K562 (cell line): ENCODE data around the gene ZBTB48. TPM values are rescaled to one million over a fixed set of nuclear protein-coding genes. Genes with fewer than 3 reads are reported as not detected.

Source experiments
- CBX2 ChIP-seq: fragments of 200-600 bp; sonication (generic); IDR thresholded peaks from one replicate; pipeline ENCODE4 v1.6.1; 2012; ENCODE audit warnings: mild to moderate bottlenecking, low read length, inconsistent platforms; ENCODE audit not compliant: insufficient read depth, poor library complexity, severe bottlenecking
- CHD1 ChIP-seq: fragments of 200-600 bp; sonication (generic); IDR thresholded peaks from one replicate; pipeline ENCODE4 v1.6.1; 2012; ENCODE audit warnings: mild to moderate bottlenecking, moderate library complexity, low read length, inconsistent platforms
- E2F4 ChIP-seq: sonication (generic); formaldehyde crosslinking; IDR thresholded peaks from 2 replicates; pipeline ENCODE4 v1.8.0; 2022; ENCODE audit warnings: mild to moderate bottlenecking, low read depth, missing genetic modification reagents
- HNRNPH1 ChIP-seq: fragments of 200-400 bp; formaldehyde crosslinking; optimal IDR thresholded peaks from 2 replicates; pipeline ENCODE3; 2017; ENCODE audit warnings: low read depth, mild to moderate bottlenecking, low read length, moderate library complexity
- NFIC ChIP-seq: fragments of 450-650 bp; IDR thresholded peaks from 2 replicates; pipeline ENCODE4 v1.6.1; 2017; ENCODE audit warnings: mild to moderate bottlenecking, inconsistent platforms
- NR3C1 ChIP-seq: sonication (generic); formaldehyde crosslinking; IDR thresholded peaks from 2 replicates; pipeline ENCODE4 v1.8.1; 2022; ENCODE audit warnings: missing genetic modification reagents
- ZFP36 ChIP-seq: fragments of 150-350 bp; IDR thresholded peaks from 2 replicates; pipeline ENCODE4 v1.6.1; 2018; ENCODE audit warnings: low read length, low read depth; ENCODE audit not compliant: partially characterized antibody
- ZNF121 ChIP-seq: sonication (generic); formaldehyde crosslinking; conservative IDR thresholded peaks from 2 replicates; pipeline ENCODE4 v1.8.0; 2022; ENCODE audit warnings: missing genetic modification reagents
- ZNF3 ChIP-seq: fragments of 250-450 bp; sonication (Bioruptor Pico); IDR thresholded peaks from 2 replicates; pipeline ENCODE4 v1.5.0; 2021; ENCODE audit warnings: mild to moderate bottlenecking, moderate library complexity
- ZNF407 ChIP-seq: fragments of 450-650 bp; IDR thresholded peaks from 2 replicates; pipeline ENCODE4 v1.6.1; 2016; ENCODE audit warnings: low read depth
- ZNF436 ChIP-seq: fragments of 250-450, 450-650 bp; sonication (Bioruptor Pico); formaldehyde crosslinking; IDR thresholded peaks from 2 replicates; pipeline ENCODE4 v1.7.0; 2020; ENCODE audit warnings: mild to moderate bottlenecking
- ZNF444 ChIP-seq: fragments of 250-450 bp; sonication (Bioruptor Pico); IDR thresholded peaks from 2 replicates; pipeline ENCODE4 v1.4.0; 2020; ENCODE audit warnings: mild to moderate bottlenecking, moderate library complexity
- ZNF449 ChIP-seq: fragments of 250-450 bp; sonication (Bioruptor Pico); IDR thresholded peaks from 2 replicates; pipeline ENCODE4 v1.8.0; 2022; ENCODE audit warnings: moderate library complexity, mild to moderate bottlenecking, inconsistent platforms
- ZNF586 ChIP-seq: fragments of 450-650 bp; formaldehyde crosslinking; conservative IDR thresholded peaks from 2 replicates; pipeline ENCODE4 v1.4.0; 2020; ENCODE audit warnings: mild to moderate bottlenecking, moderate library complexity
- polyA plus RNA-seq, 8 experiments: library from polyadenylated mRNA; depleted of rRNA in 4 of 8; stranded (reverse) in 5 of 8; unstranded in 3 of 8; fragments of >200 nt; fragmentation: Nextera tagmentation in 2 of 8; fragmentation: Illumina TruSeq in 1 of 8; extraction: Ambion mirVana in 2 of 8; extraction: Trizol in 1 of 8; gene quantifications; 2 replicates each; pipeline versions ENCODE4 v1.2.1 to v1.2.3, GENCODE V29; 2011 to 2014; ENCODE audit warnings: inconsistent platforms in 1 of 8, missing spikeins in 1 of 8
- total RNA-seq, 7 experiments: library from RNA; depleted of rRNA in 6 of 7; stranded (reverse); fragments of >200 nt in 6 of 7; fragmentation: Illumina TruSeq in 2 of 7; extraction: Trizol in 2 of 7; gene quantifications; 2 replicates each; pipeline versions ENCODE4 v1.2.1 to v1.2.3, GENCODE V29; 2011 to 2021; ENCODE audit warnings: low replicate concordance in 1 of 7
- TF ChIP-seq, protein P1 (sequence below): fragments of 450-650 bp; IDR thresholded peaks from 2 replicates; pipeline ENCODE4 v1.6.1; 2016; ENCODE audit warnings: borderline replicate concordance

The ZBTB48 gene
- total and polyA plus RNA-seq, 9 of the 15 experiments (the other 6 are each of a cell fraction or from before 2014, with no cell fraction given), result 1.9 to 66.9 (median 29.5) TPM

- no peak for TF ChIP-seq E2F4 (CRISPR knock-in tag)
- TF ChIP-seq ZNF3 (CRISPR knock-in tag), result no peak
- no peak for TF ChIP-seq ZFP36
- no peak for TF ChIP-seq ZNF121 (CRISPR knock-in tag)
- no peak for TF ChIP-seq CBX2
- TF ChIP-seq NFIC, result no peak
- no peak for TF ChIP-seq ZNF449 (CRISPR knock-in tag)
- TF ChIP-seq CHD1, result no peak
- TF ChIP-seq, protein P1, sequence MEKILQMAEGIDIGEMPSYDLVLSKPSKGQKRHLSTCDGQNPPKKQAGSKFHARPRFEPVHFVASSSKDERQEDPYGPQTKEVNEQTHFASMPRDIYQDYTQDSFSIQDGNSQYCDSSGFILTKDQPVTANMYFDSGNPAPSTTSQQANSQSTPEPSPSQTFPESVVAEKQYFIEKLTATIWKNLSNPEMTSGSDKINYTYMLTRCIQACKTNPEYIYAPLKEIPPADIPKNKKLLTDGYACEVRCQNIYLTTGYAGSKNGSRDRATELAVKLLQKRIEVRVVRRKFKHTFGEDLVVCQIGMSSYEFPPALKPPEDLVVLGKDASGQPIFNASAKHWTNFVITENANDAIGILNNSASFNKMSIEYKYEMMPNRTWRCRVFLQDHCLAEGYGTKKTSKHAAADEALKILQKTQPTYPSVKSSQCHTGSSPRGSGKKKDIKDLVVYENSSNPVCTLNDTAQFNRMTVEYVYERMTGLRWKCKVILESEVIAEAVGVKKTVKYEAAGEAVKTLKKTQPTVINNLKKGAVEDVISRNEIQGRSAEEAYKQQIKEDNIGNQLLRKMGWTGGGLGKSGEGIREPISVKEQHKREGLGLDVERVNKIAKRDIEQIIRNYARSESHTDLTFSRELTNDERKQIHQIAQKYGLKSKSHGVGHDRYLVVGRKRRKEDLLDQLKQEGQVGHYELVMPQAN, result no peak
- no peak for TF ChIP-seq ZNF444
- TF ChIP-seq HNRNPH1, result no peak
- TF ChIP-seq ZNF407, result no peak
- TF ChIP-seq ZNF586, result no peak
- TF ChIP-seq NR3C1 (CRISPR knock-in tag), result 0 out of 2 replicates have a peak, but pooled peaks have one; percentile 15
- no peak for TF ChIP-seq ZNF436 (CRISPR knock-in tag)
Measured at GRCh38 chr1:6578624-6579373, 995 bp upstream of the ZBTB48 start (continued).
